H9 (cell line): Measurements from ENCODE around the gene JPH2. TPM values are rescaled to one million over a fixed set of nuclear protein-coding genes. Genes with fewer than 3 reads are reported as not detected.

Experiments
- DNase-seq: peaks from one replicate; pipeline ENCODE4 v3.0.0-alpha.2; 2017
- H2AFZ ChIP-seq: one replicate; pipeline ENCODE4 v1.6.1; 2013; ENCODE audit warnings: mild to moderate bottlenecking, low read length, control low read depth, moderate library complexity
- H2AK5ac ChIP-seq: 2 replicates; pipeline ENCODE4 v1.6.1; 2013; ENCODE audit warnings: low read length, control low read depth, mixed read lengths; ENCODE audit not compliant: insufficient read length
- H2BK120ac ChIP-seq: one replicate; pipeline ENCODE4 v1.6.1; 2013; ENCODE audit warnings: low read depth, mild to moderate bottlenecking, low read length, control low read depth, inconsistent platforms; ENCODE audit not compliant: poor library complexity, severe bottlenecking
- H2BK12ac ChIP-seq: 2 replicates; pipeline ENCODE4 v1.6.1; 2013; ENCODE audit warnings: low read length, control low read depth, mixed read lengths, low read depth; ENCODE audit not compliant: insufficient read length
- H2BK15ac ChIP-seq: 2 replicates; pipeline ENCODE4 v1.6.1; 2013; ENCODE audit warnings: low read depth, low read length, control low read depth
- H2BK20ac ChIP-seq: one replicate; pipeline ENCODE4 v1.6.1; 2013; ENCODE audit warnings: low read depth, mild to moderate bottlenecking, low read length, control low read depth, inconsistent platforms; ENCODE audit not compliant: poor library complexity, severe bottlenecking
- H2BK5ac ChIP-seq: 2 replicates; pipeline ENCODE4 v1.6.1; 2013; ENCODE audit warnings: low read length, control low read depth, mixed read lengths; ENCODE audit not compliant: insufficient read length
- H3K14ac ChIP-seq: 2 replicates; pipeline ENCODE4 v1.6.1; 2013; ENCODE audit warnings: low read length, control low read depth; ENCODE audit not compliant: insufficient read depth
- H3K18ac ChIP-seq: 2 replicates; pipeline ENCODE4 v1.6.1; 2013; ENCODE audit warnings: low read depth, mild to moderate bottlenecking, mixed read lengths, low read length, control low read depth; ENCODE audit not compliant: insufficient read length
- H3K23ac ChIP-seq: 2 replicates; pipeline ENCODE4 v1.6.1; 2013; ENCODE audit warnings: low read length, control low read depth, mixed read lengths, low read depth; ENCODE audit not compliant: insufficient read length
- H3K23me2 ChIP-seq: 2 replicates; pipeline ENCODE4 v1.6.1; 2013; ENCODE audit warnings: low read depth, mild to moderate bottlenecking, mixed read lengths, low read length, control low read depth; ENCODE audit not compliant: insufficient read length, poor library complexity, severe bottlenecking
- H3K27ac ChIP-seq: 2 replicates; pipeline ENCODE4 v1.5.1; 2013; ENCODE audit warnings: low read length, control low read depth, mixed read lengths, low read depth; ENCODE audit not compliant: insufficient read length
- H3K27me3 ChIP-seq: 2 replicates; pipeline ENCODE4 v1.6.1; 2013; ENCODE audit warnings: low read length, control low read depth, inconsistent platforms; ENCODE audit not compliant: insufficient read depth
- H3K4ac ChIP-seq: 2 replicates; pipeline ENCODE4 v1.6.1; 2013; ENCODE audit warnings: low read depth, mild to moderate bottlenecking, control low read depth, inconsistent platforms, low read length, moderate library complexity
- H3K4me1 ChIP-seq: 2 replicates; pipeline ENCODE4 v1.6.1; 2013; ENCODE audit warnings: low read length, control low read depth, inconsistent platforms; ENCODE audit not compliant: insufficient read depth
- H3K4me2 ChIP-seq: 2 replicates; pipeline ENCODE4 v1.6.1; 2013; ENCODE audit warnings: low read length, control low read depth, mixed read lengths; ENCODE audit not compliant: insufficient read length, insufficient read depth
- H3K56ac ChIP-seq: 2 replicates; pipeline ENCODE4 v1.6.1; 2013; ENCODE audit warnings: low read depth, mild to moderate bottlenecking, mixed read lengths, low read length, control low read depth; ENCODE audit not compliant: insufficient read length
- H3K79me1 ChIP-seq: 2 replicates; pipeline ENCODE4 v1.6.1; 2013; ENCODE audit warnings: low read depth, mild to moderate bottlenecking, moderate library complexity, low read length, control low read depth, inconsistent platforms; ENCODE audit not compliant: insufficient read depth, poor library complexity, severe bottlenecking
- H3K79me2 ChIP-seq: 2 replicates; pipeline ENCODE4 v1.6.1; 2013; ENCODE audit warnings: low read length, control low read depth, inconsistent platforms; ENCODE audit not compliant: insufficient read depth
- H3K9ac ChIP-seq: 2 replicates; pipeline ENCODE4 v1.6.1; 2013; ENCODE audit warnings: low read length, control low read depth, mixed read lengths; ENCODE audit not compliant: insufficient read length; ENCODE audit errors: extremely low read depth
- H3K9me3 ChIP-seq: one replicate; pipeline ENCODE4 v1.6.1; 2013; ENCODE audit warnings: low read depth, low read length, inconsistent platforms; ENCODE audit not compliant: control insufficient read depth
- H3T11ph ChIP-seq: one replicate; pipeline ENCODE4 v1.6.1; 2013; ENCODE audit warnings: mild to moderate bottlenecking, low read length, control low read depth, inconsistent platforms
- H4K20me1 ChIP-seq: one replicate; pipeline ENCODE4 v1.6.1; 2013; ENCODE audit not compliant: control insufficient read depth, insufficient read length, insufficient read depth
- H4K5ac ChIP-seq: 2 replicates; pipeline ENCODE4 v1.6.1; 2013; ENCODE audit warnings: low read depth, mild to moderate bottlenecking, mixed read lengths, low read length, control low read depth; ENCODE audit not compliant: insufficient read length
- H4K8ac ChIP-seq: replicated peaks from 2 replicates; pipeline ENCODE4 v1.6.1; 2013; ENCODE audit warnings: low read length, control low read depth, mixed read lengths, low read depth; ENCODE audit not compliant: insufficient read length
- H4K91ac ChIP-seq: 2 replicates; pipeline ENCODE4 v1.6.1; 2013; ENCODE audit warnings: low read depth, mild to moderate bottlenecking, moderate library complexity, mixed read lengths, low read length, control low read depth; ENCODE audit not compliant: insufficient read length
- H3K27ac Mint-ChIP-seq, 3 experiments: 2 replicates in 2 of 3; 3 replicates in 1 of 3; pipeline ENCODE4 v1.8.0; 2020 to 2021; ENCODE audit warnings: mixed read lengths in 3 of 3, mild to moderate bottlenecking in 1 of 3, moderate library complexity in 1 of 3
- H3K27me3 Mint-ChIP-seq: 2 replicates; pipeline ENCODE4 v1.8.0; 2021; ENCODE audit warnings: low read depth, mild to moderate bottlenecking, moderate library complexity, mixed read lengths
- H3K36me3 Mint-ChIP-seq, 3 experiments: 2 replicates in 2 of 3; 3 replicates in 1 of 3; pipeline ENCODE4 v1.8.0; 2020 to 2021; ENCODE audit warnings: low read depth in 3 of 3, mixed read lengths in 3 of 3; ENCODE audit not compliant: insufficient read depth in 1 of 3
- H3K4me1 Mint-ChIP-seq, 2 experiments: 2 replicates each; pipeline ENCODE4 v1.8.0; 2020; ENCODE audit warnings: mixed read lengths in 2 of 2
- H3K4me3 Mint-ChIP-seq, 2 experiments: 2 replicates in 1 of 2; 3 replicates in 1 of 2; pipeline ENCODE4 v1.8.0; 2020 to 2021; ENCODE audit warnings: mild to moderate bottlenecking in 2 of 2, mixed read lengths in 2 of 2, moderate library complexity in 1 of 2
- H3K9me3 Mint-ChIP-seq, 2 experiments: 2 replicates in 1 of 2; 3 replicates in 1 of 2; pipeline ENCODE4 v1.8.0; 2020; ENCODE audit warnings: mild to moderate bottlenecking in 2 of 2, mixed read lengths in 2 of 2, moderate library complexity in 1 of 2
- CTCF ChIP-seq: fragments of 200-600 bp; sonication (generic); conservative IDR thresholded peaks from 3 replicates; pipeline ENCODE4 v1.8.0; 2021; ENCODE audit warnings: antibody characterized with exemption, mild to moderate bottlenecking
- WGBS: extraction: QIAGEN DNeasy Blood & Tissue Kit; methylation state at CpG from one replicate; pipeline ENCODE4 v1.1.7; 2013; ENCODE audit warnings: missing lambda C conversion rate, low lambda C conversion rate, mixed read lengths; ENCODE audit not compliant: insufficient read length; ENCODE audit errors: extremely low coverage; 5-methylcytosine and 5-hydroxymethylcytosine counted together
- total RNA-seq: library from RNA; stranded (reverse); gene quantifications from 2 replicates; pipeline ENCODE4 v1.2.1, GENCODE V29; 2021

The JPH2 gene
- total RNA-seq, 1 experiment from 2014 or later: 0.31 TPM

GRCh38 chr20:44071526-44072111 is 115.4 kb downstream of the JPH2 start:
- Mint-ChIP-seq H3K4me1 (peaks cover 18 to 27% of the 10 kb centered on the region in 2 experiments), H3K36me3 (no peaks in the 10 kb centered on the region), H3K4me3 (no peak overlapping the region), H3K27me3 (no peaks in the 10 kb centered on the region; the same call in 1 of the 2 replicates), H3K27ac (no peak overlapping the region), H3K9me3 (no peaks in the 10 kb centered on the region)
- H3K14ac ChIP-seq: no peak overlapping the region
- H2BK12ac ChIP-seq: no peak overlapping the region
- TF ChIP-seq CTCF: no peak
- no peak overlapping the region for H3K4ac ChIP-seq
- H4K5ac ChIP-seq: no peak overlapping the region
- H3K23me2 ChIP-seq: no peaks in the 10 kb centered on the region
- H3K79me2 ChIP-seq: no peaks in the 10 kb centered on the region
- H3K4me2 ChIP-seq: no peak overlapping the region
- no peak overlapping the region for H2BK15ac ChIP-seq
- H4K8ac ChIP-seq: no peak overlapping the region
- no peak overlapping the region for H2AFZ ChIP-seq
- no peak overlapping the region for H2AK5ac ChIP-seq
- H3K9ac ChIP-seq: no peak overlapping the region
- H3K79me1 ChIP-seq: no peaks in the 10 kb centered on the region
- H4K91ac ChIP-seq: no peak overlapping the region
- no peaks in the 10 kb centered on the region for H3K9me3 ChIP-seq
- H2BK120ac ChIP-seq: no peak overlapping the region
- H3K23ac ChIP-seq: no peak overlapping the region
- no peaks in the 10 kb centered on the region for H4K20me1 ChIP-seq
- no peak overlapping the region for H2BK20ac ChIP-seq
- H3T11ph ChIP-seq: no peak overlapping the region
- no CpG with 5 or more reads among the region's 11 CpGs for WGBS
- no peak for DNase-seq
- H3K56ac ChIP-seq: no peak overlapping the region
- H3K27ac ChIP-seq: no peak overlapping the region
- no peak overlapping the region for H2BK5ac ChIP-seq
- no peaks in the 10 kb centered on the region for H3K27me3 ChIP-seq
- no peaks in the 10 kb centered on the region; the same call in 1 of the 2 replicates for H3K4me1 ChIP-seq
- no peak overlapping the region for H3K18ac ChIP-seq
